Left ventricle myocardium inferior (tissue), 1 donor: ENCODE results near the gene CCSER1. TPM values are rescaled to one million over a fixed set of nuclear protein-coding genes. Genes with fewer than 3 reads are reported as not detected.

Source experiments
- DNase-seq: peaks from one replicate; pipeline ENCODE4 v3.0.0-alpha.2; 2020
- H3K27ac ChIP-seq: fragments of 200-600 bp; replicated peaks from 2 replicates; pipeline ENCODE4 v1.8.0; 2021
- H3K27me3 ChIP-seq: fragments of 200-600 bp; 2 replicates; pipeline ENCODE4 v1.8.0; 2021; ENCODE audit warnings: low read depth
- H3K36me3 ChIP-seq: fragments of 200-600 bp; 2 replicates; pipeline ENCODE4 v1.8.0; 2021
- H3K4me1 ChIP-seq: fragments of 200-600 bp; 2 replicates; pipeline ENCODE4 v1.8.0; 2021
- H3K4me3 ChIP-seq: fragments of 200-600 bp; 2 replicates; pipeline ENCODE4 v1.8.0; 2021; ENCODE audit warnings: mild to moderate bottlenecking, moderate library complexity
- H3K9me3 ChIP-seq: fragments of 200-600 bp; replicated peaks from 2 replicates; pipeline ENCODE4 v1.8.0; 2021
- CTCF ChIP-seq: fragments of 200-600 bp; IDR thresholded peaks from 2 replicates; pipeline ENCODE4 v1.8.0; 2021; ENCODE audit warnings: antibody characterized with exemption, mild to moderate bottlenecking, borderline replicate concordance
- intact Hi-C: fragments of 100-400 bp; cut with micrococcal nuclease; formaldehyde crosslinking; loops from one replicate; pipeline ENCODE4 v1.11.0; 2022
- total RNA-seq: library from RNA; stranded (reverse); fragmentation: NEBNext Ultra II Directional; extraction: Animal tissue kit (Norgen Biotek cat#: 25700); gene quantifications from one replicate; pipeline ENCODE4 v1.2.1, GENCODE V29; 2021
- donor health status: DM: no; HTN: yes; CAD: no; lungs with severe emphysema.

The CCSER1 gene
- total RNA-seq, 1 donor from 2014 or later, result 13.2 TPM

- no peaks in the 10 kb centered on the region for H3K36me3 ChIP-seq
- H3K4me1 ChIP-seq, result no peaks in the 10 kb centered on the region
- intact Hi-C loops, result no loop called here
- H3K9me3 ChIP-seq, result peaks cover 14% of the 10 kb centered on the region
- no peak for DNase-seq
- no peaks in the 10 kb centered on the region for H3K27me3 ChIP-seq
- no peak for TF ChIP-seq CTCF
- H3K4me3 ChIP-seq, result no peak overlapping the region
- H3K27ac ChIP-seq, result no peak overlapping the region
Measured at GRCh38 chr4:91108751-91109150, 981.6 kb downstream of the CCSER1 start.

GRCh38 chr4:91111556-91111955 is 984.4 kb downstream of the CCSER1 start:
- no peak for DNase-seq
- no peak overlapping the region for H3K4me3 ChIP-seq
- H3K4me1 ChIP-seq, result no peaks in the 10 kb centered on the region
- H3K36me3 ChIP-seq, result no peaks in the 10 kb centered on the region
- no peak overlapping the region for H3K27ac ChIP-seq
- H3K27me3 ChIP-seq, result no peaks in the 10 kb centered on the region
- peaks cover 3% of the 10 kb centered on the region for H3K9me3 ChIP-seq
- intact Hi-C loops, result no loop called here
- TF ChIP-seq CTCF, result no peak

- no peak for DNase-seq
- H3K27me3 ChIP-seq, result no peaks in the 10 kb centered on the region
- H3K4me3 ChIP-seq, result no peak overlapping the region
- TF ChIP-seq CTCF, result peak; percentile 55
- H3K9me3 ChIP-seq, result peaks cover 3% of the 10 kb centered on the region
- no peak overlapping the region for H3K27ac ChIP-seq
- H3K36me3 ChIP-seq, result no peaks in the 10 kb centered on the region
- intact Hi-C loops, result no loop called here
- H3K4me1 ChIP-seq, result no peaks in the 10 kb centered on the region
Measured at GRCh38 chr4:91113130-91113706, 986.0 kb downstream of the CCSER1 start.

- no peak overlapping the region for H3K27ac ChIP-seq
- intact Hi-C loops, result no loop called here
- peaks cover 3% of the 10 kb centered on the region for H3K9me3 ChIP-seq
- no peak for TF ChIP-seq CTCF
- H3K27me3 ChIP-seq, result no peaks in the 10 kb centered on the region
- no peaks in the 10 kb centered on the region for H3K4me1 ChIP-seq
- H3K36me3 ChIP-seq, result no peaks in the 10 kb centered on the region
- no peak for DNase-seq
- no peak overlapping the region for H3K4me3 ChIP-seq
Measured at GRCh38 chr4:91114386-91114785, 987.2 kb downstream of the CCSER1 start.

- Histone ChIP-seq H3K9me3 (peaks cover 3% of the 10 kb centered on the region), H3K4me3 (no peak overlapping the region), H3K27me3 (no peaks in the 10 kb centered on the region), H3K4me1 (no peaks in the 10 kb centered on the region), H3K36me3 (no peaks in the 10 kb centered on the region), H3K27ac (no peak overlapping the region)
- DNase-seq, result no peak
- peak; percentile 21 for TF ChIP-seq CTCF
- intact Hi-C loops, result no loop called here
Measured at GRCh38 chr4:91116861-91117260, 989.7 kb downstream of the CCSER1 start.

- no peak for DNase-seq
- Histone ChIP-seq H3K36me3 (no peaks in the 10 kb centered on the region), H3K4me1 (no peaks in the 10 kb centered on the region), H3K4me3 (no peak overlapping the region), H3K27ac (no peak overlapping the region), H3K9me3 (peaks cover 3% of the 10 kb centered on the region), H3K27me3 (no peaks in the 10 kb centered on the region)
- TF ChIP-seq CTCF, result no peak
- intact Hi-C loops, result no loop called here
Measured at GRCh38 chr4:91118597-91118996, 991.4 kb downstream of the CCSER1 start.
